H1 (cell line): Measurements from ENCODE around the gene NRXN3. TPM values are rescaled to one million over a fixed set of nuclear protein-coding genes. Genes with fewer than 3 reads are reported as not detected.

Source experiments
- CTCF ChIA-PET: fragments of 300-600 bp; sonication (Branson Sonifier 250); formaldehyde crosslinking; loops from one replicate; lab custom pipeline; 2021; ENCODE audit not compliant: partially characterized antibody; lab: Charles Lee
- POLR2A ChIA-PET: fragments of 300-600 bp; sonication (Branson Sonifier 250); formaldehyde crosslinking; loops from one replicate; lab custom pipeline; 2021; ENCODE audit warnings: inconsistent platforms; ENCODE audit not compliant: partially characterized antibody; lab: Charles Lee
- DNase-seq, 2 experiments: peaks; one replicate each; pipeline versions ENCODE4 v3.0.0 to v3.0.0-alpha.2; 2010 to 2022; ENCODE audit warnings: low spot score in 2 of 2, low read depth in 1 of 2, mixed read lengths in 1 of 2
- FAIRE-seq: peaks from 2 replicates; lab custom pipeline; 2011; peaks lifted over from hg19 to GRCh38; lab: Jason Lieb, UNC
- H2AFZ ChIP-seq: 2 replicates; pipeline ENCODE4 v1.8.1; 2012; ENCODE audit warnings: low read length, inconsistent platforms
- H2AK5ac ChIP-seq: 2 replicates; pipeline ENCODE4 v1.6.1; 2013; ENCODE audit warnings: low read depth, low read length
- H2BK120ac ChIP-seq: replicated peaks from 2 replicates; pipeline ENCODE3; 2013; ENCODE audit warnings: low read depth, low read length, inconsistent platforms
- H2BK12ac ChIP-seq: 2 replicates; pipeline ENCODE4 v1.6.1; 2013; ENCODE audit warnings: low read depth, low read length
- H2BK15ac ChIP-seq: 2 replicates; pipeline ENCODE4 v1.6.1; 2013; ENCODE audit warnings: low read length
- H2BK20ac ChIP-seq: 2 replicates; pipeline ENCODE4 v1.6.1; 2013; ENCODE audit warnings: low read length
- H2BK5ac ChIP-seq: 2 replicates; pipeline ENCODE4 v1.6.1; 2013; ENCODE audit warnings: low read depth, low read length
- H3K14ac ChIP-seq: 2 replicates; pipeline ENCODE4 v1.6.1; 2013; ENCODE audit warnings: inconsistent platforms; ENCODE audit not compliant: insufficient read length
- H3K18ac ChIP-seq: 2 replicates; pipeline ENCODE4 v1.6.1; 2013; ENCODE audit warnings: low read length; ENCODE audit errors: extremely low read depth
- H3K23ac ChIP-seq: 2 replicates; pipeline ENCODE4 v1.6.1; 2013; ENCODE audit warnings: inconsistent platforms; ENCODE audit not compliant: insufficient read length
- H3K23me2 ChIP-seq: 2 replicates; pipeline ENCODE4 v1.6.1; 2013; ENCODE audit warnings: low read depth, low read length
- H3K27ac ChIP-seq: 2 replicates; pipeline ENCODE4 v1.6.1; 2011; ENCODE audit warnings: low read depth, low read length, inconsistent platforms
- H3K27me3 ChIP-seq, 4 experiments: replicated peaks in 1 of 4; 1 replicate in 1 of 4; 2 replicates in 3 of 4; pipeline versions ENCODE4 v1.6.1 to v1.8.1; 2011 to 2013; ENCODE audit warnings: low read length in 3 of 4, mild to moderate bottlenecking in 3 of 4, inconsistent platforms in 2 of 4, mixed read lengths in 2 of 4, moderate library complexity in 1 of 4; ENCODE audit not compliant: control insufficient read depth in 3 of 4, insufficient read depth in 3 of 4; ENCODE audit errors: extremely low read depth in 1 of 4
- H3K36me3 ChIP-seq, 4 experiments: 2 replicates each; pipeline versions ENCODE4 v1.6.1 to v1.8.1; 2011 to 2013; ENCODE audit warnings: mild to moderate bottlenecking in 4 of 4, low read length in 3 of 4, moderate library complexity in 2 of 4, control low read depth in 1 of 4, inconsistent platforms in 1 of 4; ENCODE audit not compliant: insufficient read depth in 4 of 4, control insufficient read depth in 2 of 4
- H3K4ac ChIP-seq: replicated peaks from 2 replicates; pipeline ENCODE3; 2013; ENCODE audit warnings: low read length, low read depth, mixed read lengths, inconsistent platforms; ENCODE audit not compliant: insufficient read length
- H3K4me1 ChIP-seq, 4 experiments: replicated peaks in 1 of 4; 1 replicate in 1 of 4; 2 replicates in 3 of 4; pipeline versions ENCODE4 v1.6.1 to v1.8.1; 2011 to 2013; ENCODE audit warnings: low read length in 3 of 4, inconsistent platforms in 2 of 4, mixed read lengths in 1 of 4; ENCODE audit not compliant: insufficient read depth in 4 of 4, control insufficient read depth in 3 of 4
- H3K4me2 ChIP-seq, 2 experiments: 2 replicates each; pipeline versions ENCODE4 v1.6.1 to v1.8.1; 2011 to 2013; ENCODE audit warnings: low read depth in 2 of 2, low read length in 2 of 2, control low read depth in 1 of 2, inconsistent platforms in 1 of 2, mild to moderate bottlenecking in 1 of 2; ENCODE audit not compliant: insufficient read depth in 1 of 2
- H3K4me3 ChIP-seq, 4 experiments: fragments of 200-600, 300-600 bp in 1 of 4; sonication (generic), shearing (Covaris generic), sonication (Bioruptor Twin) in 1 of 4; 2 replicates each; pipeline versions ENCODE4 v1.5.1 to v1.8.1; 2011 to 2016; ENCODE audit warnings: low read length in 4 of 4, low read depth in 3 of 4, control low read depth in 2 of 4, inconsistent platforms in 2 of 4, mild to moderate bottlenecking in 2 of 4, mixed read lengths in 1 of 4, moderate library complexity in 1 of 4; ENCODE audit not compliant: insufficient read depth in 2 of 4; ENCODE audit errors: extremely low read depth in 1 of 4
- H3K56ac ChIP-seq: replicated peaks from 2 replicates; pipeline ENCODE3; 2013; ENCODE audit warnings: low read depth, mild to moderate bottlenecking, mixed read lengths, low read length, inconsistent platforms; ENCODE audit not compliant: insufficient read length
- H3K79me1 ChIP-seq: 2 replicates; pipeline ENCODE4 v1.6.1; 2013; ENCODE audit warnings: low read depth, low read length, control low read depth
- H3K79me2 ChIP-seq, 2 experiments: 2 replicates each; pipeline versions ENCODE4 v1.6.1 to v1.8.1; 2012 to 2013; ENCODE audit warnings: low read length in 2 of 2, mild to moderate bottlenecking in 2 of 2, inconsistent platforms in 1 of 2; ENCODE audit not compliant: insufficient read depth in 2 of 2, control insufficient read depth in 1 of 2
- H3K9ac ChIP-seq, 4 experiments: replicated peaks in 1 of 4; 1 replicate in 1 of 4; 2 replicates in 3 of 4; pipeline versions ENCODE4 v1.6.1 to v1.8.1; 2011 to 2013; ENCODE audit warnings: low read depth in 3 of 4, low read length in 3 of 4, control low read depth in 2 of 4, mild to moderate bottlenecking in 2 of 4, moderate library complexity in 2 of 4, inconsistent platforms in 1 of 4; ENCODE audit errors: extremely low read depth in 1 of 4
- H3K9me3 ChIP-seq, 2 experiments: 2 replicates each; pipeline versions ENCODE4 v1.6.1 to v1.8.1; 2012 to 2013; ENCODE audit warnings: mild to moderate bottlenecking in 2 of 2, moderate library complexity in 2 of 2, control low read depth in 1 of 2, inconsistent platforms in 1 of 2, low read depth in 1 of 2, low read length in 1 of 2, mixed read lengths in 1 of 2; ENCODE audit not compliant: insufficient read depth in 2 of 2
- H4K20me1 ChIP-seq, 2 experiments: replicated peaks in 1 of 2; 2 replicates each; pipeline versions ENCODE3 to v1.8.1; 2011 to 2013; ENCODE audit warnings: inconsistent platforms in 2 of 2, low read length in 2 of 2, mild to moderate bottlenecking in 1 of 2; ENCODE audit not compliant: insufficient read depth in 2 of 2, control insufficient read depth in 1 of 2
- H4K5ac ChIP-seq: 2 replicates; pipeline ENCODE4 v1.6.1; 2013; ENCODE audit warnings: low read length, low read depth, mixed read lengths, inconsistent platforms; ENCODE audit not compliant: insufficient read length
- H4K8ac ChIP-seq: 2 replicates; pipeline ENCODE4 v1.8.0; 2013; ENCODE audit warnings: mild to moderate bottlenecking, moderate library complexity, low read length, inconsistent platforms; ENCODE audit not compliant: insufficient read depth; ENCODE audit errors: extremely low read depth
- H4K91ac ChIP-seq: replicated peaks from 2 replicates; pipeline ENCODE3; 2013; ENCODE audit warnings: low read length, mixed read lengths, inconsistent platforms; ENCODE audit not compliant: insufficient read length
- BCL11A ChIP-seq, 2 experiments: IDR thresholded peaks; one replicate each; pipeline ENCODE4 v1.6.1; 2011; ENCODE audit warnings: low read depth in 2 of 2, low read length in 2 of 2, mild to moderate bottlenecking in 2 of 2
- WGBS, 2 experiments: shearing (Covaris generic) in 1 of 2; methylation state at CpG; one replicate each; pipeline versions ENCODE4 v1.1.6 to v1.1.7; 2013 to 2015; ENCODE audit warnings: low lambda C conversion rate in 2 of 2, mixed read lengths in 2 of 2, inconsistent platforms in 1 of 2, low coverage in 1 of 2, missing lambda C conversion rate in 1 of 2; ENCODE audit not compliant: insufficient replicate concordance in 2 of 2, insufficient coverage in 1 of 2, insufficient read length in 1 of 2; ENCODE audit errors: extremely low coverage in 1 of 2, missing lambda C conversion rate in 1 of 2; 5-methylcytosine and 5-hydroxymethylcytosine counted together
- polyA plus RNA-seq, 7 experiments: library from polyadenylated mRNA; depleted of rRNA in 3 of 7; stranded (reverse) in 5 of 7; unstranded in 2 of 7; fragments of >200 nt in 5 of 7; fragments of 200-250 nt in 2 of 7; gene quantifications; 1 replicate in 5 of 7; 2 replicates in 1 of 7; 4 replicates in 1 of 7; pipeline versions ENCODE4 v1.2.1 to v1.2.3, GENCODE V29; 2011 to 2013; ENCODE audit warnings: missing spikeins in 2 of 7, mixed read lengths in 2 of 7
- total RNA-seq: library from RNA; stranded (reverse); fragmentation: NEBNext Ultra II Directional; extraction: Animal tissue kit (Norgen Biotek cat#: 25700); gene quantifications from 2 replicates; pipeline ENCODE4 v1.2.1, GENCODE V29; 2021

NRXN3 gene
- total and polyA plus RNA-seq, 2 of the 8 experiments (the other 6 are each of a cell fraction or from before 2014, with no cell fraction given) = 2.6 to 4.1 TPM

DNA sequence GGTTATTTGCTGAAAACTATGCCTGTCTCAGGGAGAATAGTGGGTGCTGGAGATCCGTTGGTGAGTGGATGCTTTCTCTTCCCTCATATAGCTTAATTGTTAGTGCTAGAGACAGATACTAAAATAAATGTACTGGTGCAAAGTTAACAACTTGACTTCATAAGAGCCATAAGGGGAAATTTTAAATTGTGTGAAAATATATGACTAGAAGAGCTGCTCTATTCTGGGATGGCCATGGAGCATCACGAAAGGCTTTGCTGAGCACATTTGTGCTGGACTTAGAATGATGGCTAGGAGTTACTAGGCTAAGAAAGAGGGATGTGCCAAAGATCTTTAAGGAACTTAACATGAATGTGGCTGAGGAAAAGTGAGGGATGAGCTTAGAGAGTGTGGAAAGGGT lies 668.8 kb downstream of the NRXN3 start:
- no peak for FAIRE-seq
- H3K18ac ChIP-seq = no peak overlapping the region
- no peaks in the 10 kb centered on the region for H3K79me1 ChIP-seq
- H2AK5ac ChIP-seq = no peak overlapping the region
- no peak overlapping the region for H3K23ac ChIP-seq
- CTCF ChIA-PET = interaction anchor here (0.9 to 3.3 kb wide), 11 partner anchors 10 to 273 kb away, joined by 3 to 24 read pairs (median 4); no protein-coding TSS in a partner anchor
- H3K27ac ChIP-seq = no peak overlapping the region
- H2AFZ ChIP-seq = no peak overlapping the region
- H3K14ac ChIP-seq = no peak overlapping the region
- DNase-seq = no peak
- H4K20me1 ChIP-seq = no peaks in the 10 kb centered on the region
- H3K4me1 ChIP-seq = peaks cover 0 to 2% (median 0%) of the 10 kb centered on the region in 4 experiments; a peak in 1 of 7 replicates
- H3K4ac ChIP-seq = no peak overlapping the region
- H3K9ac ChIP-seq = no peak overlapping the region
- H3K4me3 ChIP-seq = no peak overlapping the region
- no peaks in the 10 kb centered on the region for H3K23me2 ChIP-seq
- no peaks in the 10 kb centered on the region for H3K36me3 ChIP-seq
- no peak overlapping the region for H3K56ac ChIP-seq
- no peaks in the 10 kb centered on the region; a peak in 2 of 4 replicates for H3K9me3 ChIP-seq
- no peaks in the 10 kb centered on the region for H3K79me2 ChIP-seq
- H4K8ac ChIP-seq = no peak overlapping the region
- no peak overlapping the region for H2BK12ac ChIP-seq
- POLR2A ChIA-PET = no interaction called here
- H2BK20ac ChIP-seq = no peak overlapping the region
- no peak overlapping the region for H4K5ac ChIP-seq
- H2BK15ac ChIP-seq = no peak overlapping the region
- no peak overlapping the region for H2BK120ac ChIP-seq
- H4K91ac ChIP-seq = no peak overlapping the region
- no peak overlapping the region for H3K4me2 ChIP-seq
- WGBS, 2 experiments = 91% methylated on average over 2 of the region's 2 CpGs; no CpG with 5 or more reads in 1 of the 2 experiments
- no peaks in the 10 kb centered on the region; a peak in 1 of 7 replicates for H3K27me3 ChIP-seq
- H2BK5ac ChIP-seq = no peak overlapping the region
- TF ChIP-seq BCL11A (IDR thresholded peaks at IDR 0.05; ENCODE audit: low read depth in 2 of 2, low read length in 2 of 2) = no peak
